Measurements from ENCODE around the gene HPCAL1. TPM values are rescaled to one million over a fixed set of nuclear protein-coding genes. Genes with fewer than 3 reads are reported as not detected.

HPCAL1 gene
- total RNA-seq, 4 donors from 2014 or later, result 11.1 to 122 (median 48.9) TPM

DNA sequence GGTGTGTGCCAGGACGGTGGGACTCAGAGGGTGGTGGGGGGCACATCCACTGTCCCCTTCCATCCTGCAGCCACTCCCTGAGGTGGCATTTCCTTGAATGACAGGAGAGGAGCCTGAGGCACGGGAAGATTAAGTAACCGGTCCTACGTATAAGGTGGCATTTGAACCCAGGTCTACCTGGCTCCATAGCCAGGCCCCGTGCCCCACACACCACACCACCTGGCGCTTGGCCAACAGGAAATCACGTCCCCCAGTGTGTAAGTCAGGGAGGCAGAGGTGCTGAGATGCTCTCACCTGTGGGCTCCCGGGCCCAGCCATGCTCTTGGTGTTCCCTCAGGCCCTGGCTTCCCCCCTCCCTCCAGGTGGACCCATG, 53.7 kb downstream of the HPCAL1 start:
- intact Hi-C loops (cut with DNase I; ENCODE audit: low total_unique reads), result no loop called here
- Histone ChIP-seq H3K27me3 (no peaks in the 10 kb centered on the region), H3K9me3 (no peaks in the 10 kb centered on the region), H3K27ac (no peak overlapping the region), H3K4me3 (no peak overlapping the region), H3K36me3 (no peaks in the 10 kb centered on the region), H3K4me1 (peaks cover 0 to 5% of the 10 kb centered on the region in 2 donors)
- DNase-seq, result no peak
- TF ChIP-seq POLR2A (IDR thresholded peaks at IDR 0.05), result no peak
- TF ChIP-seq, protein P1, sequence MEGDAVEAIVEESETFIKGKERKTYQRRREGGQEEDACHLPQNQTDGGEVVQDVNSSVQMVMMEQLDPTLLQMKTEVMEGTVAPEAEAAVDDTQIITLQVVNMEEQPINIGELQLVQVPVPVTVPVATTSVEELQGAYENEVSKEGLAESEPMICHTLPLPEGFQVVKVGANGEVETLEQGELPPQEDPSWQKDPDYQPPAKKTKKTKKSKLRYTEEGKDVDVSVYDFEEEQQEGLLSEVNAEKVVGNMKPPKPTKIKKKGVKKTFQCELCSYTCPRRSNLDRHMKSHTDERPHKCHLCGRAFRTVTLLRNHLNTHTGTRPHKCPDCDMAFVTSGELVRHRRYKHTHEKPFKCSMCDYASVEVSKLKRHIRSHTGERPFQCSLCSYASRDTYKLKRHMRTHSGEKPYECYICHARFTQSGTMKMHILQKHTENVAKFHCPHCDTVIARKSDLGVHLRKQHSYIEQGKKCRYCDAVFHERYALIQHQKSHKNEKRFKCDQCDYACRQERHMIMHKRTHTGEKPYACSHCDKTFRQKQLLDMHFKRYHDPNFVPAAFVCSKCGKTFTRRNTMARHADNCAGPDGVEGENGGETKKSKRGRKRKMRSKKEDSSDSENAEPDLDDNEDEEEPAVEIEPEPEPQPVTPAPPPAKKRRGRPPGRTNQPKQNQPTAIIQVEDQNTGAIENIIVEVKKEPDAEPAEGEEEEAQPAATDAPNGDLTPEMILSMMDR (IDR thresholded peaks at IDR 0.05), result no peak

GRCh38 chr2:10357193-10358169, 54.8 kb downstream of the HPCAL1 start:
- no peaks in the 10 kb centered on the region for H3K27me3 ChIP-seq
- no peaks in the 10 kb centered on the region for H3K36me3 ChIP-seq
- intact Hi-C loops (cut with DNase I; ENCODE audit: low total_unique reads), result no loop called here
- H3K4me1 ChIP-seq, result peaks cover 0 to 5% of the 10 kb centered on the region in 2 donors
- no peak for TF ChIP-seq POLR2A (IDR thresholded peaks at IDR 0.05)
- TF ChIP-seq, protein P1 (IDR thresholded peaks at IDR 0.05), result no peak
- DNase-seq, result no peak
- H3K27ac ChIP-seq, result no peak overlapping the region
- H3K9me3 ChIP-seq, result no peaks in the 10 kb centered on the region
- no peak overlapping the region for H3K4me3 ChIP-seq

GRCh38 chr2:10359246-10359645, 56.5 kb downstream of the HPCAL1 start:
- no peak overlapping the region for H3K27ac ChIP-seq
- no peaks in the 10 kb centered on the region for H3K9me3 ChIP-seq
- no peak overlapping the region for H3K4me3 ChIP-seq
- intact Hi-C loops (cut with DNase I; ENCODE audit: low total_unique reads), result no loop called here
- H3K4me1 ChIP-seq, result peaks cover 4 to 5% of the 10 kb centered on the region in 2 donors
- no peaks in the 10 kb centered on the region for H3K27me3 ChIP-seq
- DNase-seq, result no peak
- H3K36me3 ChIP-seq, result no peaks in the 10 kb centered on the region
- no peak for TF ChIP-seq POLR2A (IDR thresholded peaks at IDR 0.05)
- TF ChIP-seq, protein P1 (IDR thresholded peaks at IDR 0.05), result no peak

DNA sequence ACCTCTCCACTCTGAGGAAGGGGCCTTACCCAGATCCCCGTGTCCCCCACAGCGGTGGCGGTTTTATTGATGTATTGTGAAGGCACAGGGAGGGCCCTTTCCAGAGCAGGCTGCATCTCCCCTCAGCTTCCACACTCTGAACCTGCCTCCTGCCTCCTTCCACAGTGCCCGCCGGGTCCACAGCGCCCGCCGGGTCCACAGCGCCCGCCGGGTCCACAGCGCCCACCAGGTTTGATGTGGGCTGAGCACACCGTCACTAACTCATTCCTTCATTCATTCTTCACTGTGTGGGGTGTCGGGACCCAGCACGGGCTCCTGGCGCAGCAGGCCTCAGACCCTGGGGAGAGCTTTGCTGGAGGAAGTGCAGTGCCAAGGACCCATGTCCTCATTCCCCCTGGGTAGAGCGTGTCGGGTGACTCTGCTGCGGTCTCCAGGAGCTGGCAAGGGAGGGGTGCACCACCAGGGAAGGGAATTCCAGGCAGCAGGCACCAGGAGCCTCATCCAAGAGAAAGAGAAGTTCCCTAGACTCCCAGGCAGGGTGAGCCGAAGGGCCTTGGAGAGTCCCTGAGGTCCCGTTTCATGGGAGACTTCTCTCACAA, 57.1 kb downstream of the HPCAL1 start:
- intact Hi-C loops (cut with DNase I; ENCODE audit: low total_unique reads), result no loop called here
- Histone ChIP-seq H3K4me3 (no peak overlapping the region), H3K9me3 (no peaks in the 10 kb centered on the region), H3K27me3 (no peaks in the 10 kb centered on the region), H3K4me1 (peaks cover 5% of the 10 kb centered on the region in 2 donors), H3K36me3 (no peaks in the 10 kb centered on the region), H3K27ac (no peak overlapping the region)
- no peak for DNase-seq
- TF ChIP-seq POLR2A (IDR thresholded peaks at IDR 0.05), result no peak
- TF ChIP-seq, protein P1 (IDR thresholded peaks at IDR 0.05), result no peak

GRCh38 chr2:10360460-10360849, 57.8 kb downstream of the HPCAL1 start:
- Histone ChIP-seq H3K27me3 (no peaks in the 10 kb centered on the region), H3K36me3 (no peaks in the 10 kb centered on the region), H3K4me1 (peaks cover 5% of the 10 kb centered on the region in 2 donors), H3K4me3 (no peak overlapping the region), H3K9me3 (no peaks in the 10 kb centered on the region), H3K27ac (peak overlapping the region in 1 of 2 donors; percentile 60)
- DNase-seq, result no peak
- TF ChIP-seq, protein P1 (IDR thresholded peaks at IDR 0.05), result no peak
- TF ChIP-seq POLR2A (IDR thresholded peaks at IDR 0.05), result no peak
- intact Hi-C loops (cut with DNase I; ENCODE audit: low total_unique reads), result no loop called here
